Parathyroid adenoma (tissue), 2 donors: ENCODE data around the gene KCNQ1OT1.

Source experiments
- H2AFZ ChIP-seq: fragments of 300-600 bp; sonication (generic); one replicate; pipeline ENCODE4 v1.7.0; 2017; ENCODE audit warnings: antibody characterized with exemption, mild to moderate bottlenecking
- H3K27ac ChIP-seq: fragments of 300-600 bp; sonication (generic); one replicate; pipeline ENCODE4 v1.7.0; 2017
- H3K27me3 ChIP-seq: fragments of 300-600 bp; sonication (generic); one replicate; pipeline ENCODE4 v1.7.0; 2017; ENCODE audit warnings: low read length; ENCODE audit not compliant: control insufficient read depth, insufficient read depth
- H3K36me3 ChIP-seq: fragments of 300-600 bp; sonication (generic); one replicate; pipeline ENCODE4 v1.7.0; 2017; ENCODE audit warnings: low read length; ENCODE audit not compliant: control insufficient read depth, insufficient read depth
- H3K4me1 ChIP-seq: fragments of 300-600 bp; sonication (generic); one replicate; pipeline ENCODE4 v1.7.0; 2017; ENCODE audit warnings: control low read depth
- H3K4me2 ChIP-seq: fragments of 300-600 bp; sonication (generic); one replicate; pipeline ENCODE4 v1.7.0; 2017; ENCODE audit warnings: low read length
- H3K4me3 ChIP-seq: fragments of 300-600 bp; sonication (generic); one replicate; pipeline ENCODE4 v1.7.0; 2017; ENCODE audit warnings: low read depth, low read length
- H3K79me2 ChIP-seq: fragments of 300-600 bp; sonication (generic); one replicate; pipeline ENCODE4 v1.7.0; 2017; ENCODE audit warnings: control low read depth
- H3K9ac ChIP-seq: fragments of 300-600 bp; sonication (generic); one replicate; pipeline ENCODE4 v1.7.0; 2017; ENCODE audit warnings: mild to moderate bottlenecking
- H3K9me3 ChIP-seq: fragments of 300-600 bp; sonication (generic); one replicate; pipeline ENCODE4 v1.7.0; 2017; ENCODE audit warnings: low read length; ENCODE audit not compliant: control insufficient read depth
- TF ChIP-seq, protein P1 (sequence below): fragments of 300-600 bp; sonication (generic); IDR thresholded peaks from one replicate; pipeline ENCODE4 v1.7.0; 2017; ENCODE audit warnings: antibody characterized with exemption, mild to moderate bottlenecking
- donor health status: primary hyperparathyroidism.

The KCNQ1OT1 gene

DNA sequence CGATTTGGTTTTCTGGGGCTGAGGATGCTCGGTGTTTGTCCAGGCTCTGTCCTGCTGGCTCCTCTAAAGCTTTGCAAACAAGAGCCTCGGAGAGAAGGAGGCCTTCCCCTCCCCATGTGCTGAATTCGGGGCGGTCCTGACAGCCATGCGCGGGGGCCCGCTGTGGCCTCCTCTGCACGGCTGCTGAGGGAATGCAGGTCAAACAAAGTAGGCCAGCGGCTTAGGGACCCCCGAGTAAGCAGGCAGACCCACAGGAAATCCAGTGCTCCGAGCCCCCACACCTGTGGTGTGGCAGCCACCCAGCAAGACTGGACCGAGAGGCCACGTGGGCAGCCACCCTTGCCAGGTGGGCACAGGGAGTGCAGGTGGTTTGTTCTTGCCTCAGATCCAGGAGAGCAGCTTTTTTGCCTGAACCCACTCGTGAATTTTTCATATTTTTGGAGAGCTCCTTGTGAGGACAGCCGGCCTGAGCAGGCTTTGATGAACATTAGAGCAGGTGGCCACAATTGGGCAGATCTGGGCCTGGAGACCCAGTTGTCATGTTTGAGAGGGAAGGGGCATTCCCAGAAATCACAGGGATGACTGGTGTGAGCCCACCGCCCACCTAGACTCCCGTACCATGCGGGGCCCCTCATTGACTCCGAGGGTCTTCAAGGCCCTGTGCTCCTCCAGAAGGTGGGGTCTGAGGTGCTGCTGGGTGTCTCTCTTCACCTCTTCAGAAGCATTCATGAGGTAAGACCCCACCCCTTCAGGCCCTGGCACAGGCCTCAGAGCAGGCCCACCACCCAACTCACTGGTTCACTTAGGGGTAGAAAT, 43.0 kb upstream of the KCNQ1OT1 start:
- no peak overlapping the region for H3K4me2 ChIP-seq
- no peak overlapping the region for H3K27ac ChIP-seq
- TF ChIP-seq, protein P1, sequence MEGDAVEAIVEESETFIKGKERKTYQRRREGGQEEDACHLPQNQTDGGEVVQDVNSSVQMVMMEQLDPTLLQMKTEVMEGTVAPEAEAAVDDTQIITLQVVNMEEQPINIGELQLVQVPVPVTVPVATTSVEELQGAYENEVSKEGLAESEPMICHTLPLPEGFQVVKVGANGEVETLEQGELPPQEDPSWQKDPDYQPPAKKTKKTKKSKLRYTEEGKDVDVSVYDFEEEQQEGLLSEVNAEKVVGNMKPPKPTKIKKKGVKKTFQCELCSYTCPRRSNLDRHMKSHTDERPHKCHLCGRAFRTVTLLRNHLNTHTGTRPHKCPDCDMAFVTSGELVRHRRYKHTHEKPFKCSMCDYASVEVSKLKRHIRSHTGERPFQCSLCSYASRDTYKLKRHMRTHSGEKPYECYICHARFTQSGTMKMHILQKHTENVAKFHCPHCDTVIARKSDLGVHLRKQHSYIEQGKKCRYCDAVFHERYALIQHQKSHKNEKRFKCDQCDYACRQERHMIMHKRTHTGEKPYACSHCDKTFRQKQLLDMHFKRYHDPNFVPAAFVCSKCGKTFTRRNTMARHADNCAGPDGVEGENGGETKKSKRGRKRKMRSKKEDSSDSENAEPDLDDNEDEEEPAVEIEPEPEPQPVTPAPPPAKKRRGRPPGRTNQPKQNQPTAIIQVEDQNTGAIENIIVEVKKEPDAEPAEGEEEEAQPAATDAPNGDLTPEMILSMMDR = no peak
- H3K36me3 ChIP-seq = no peaks in the 10 kb centered on the region
- H3K4me3 ChIP-seq = no peak overlapping the region
- H3K9me3 ChIP-seq = no peaks in the 10 kb centered on the region
- H2AFZ ChIP-seq = no peak overlapping the region
- no peaks in the 10 kb centered on the region for H3K79me2 ChIP-seq
- no peak overlapping the region for H3K9ac ChIP-seq
- peaks cover 5% of the 10 kb centered on the region for H3K4me1 ChIP-seq
- no peaks in the 10 kb centered on the region for H3K27me3 ChIP-seq

DNA sequence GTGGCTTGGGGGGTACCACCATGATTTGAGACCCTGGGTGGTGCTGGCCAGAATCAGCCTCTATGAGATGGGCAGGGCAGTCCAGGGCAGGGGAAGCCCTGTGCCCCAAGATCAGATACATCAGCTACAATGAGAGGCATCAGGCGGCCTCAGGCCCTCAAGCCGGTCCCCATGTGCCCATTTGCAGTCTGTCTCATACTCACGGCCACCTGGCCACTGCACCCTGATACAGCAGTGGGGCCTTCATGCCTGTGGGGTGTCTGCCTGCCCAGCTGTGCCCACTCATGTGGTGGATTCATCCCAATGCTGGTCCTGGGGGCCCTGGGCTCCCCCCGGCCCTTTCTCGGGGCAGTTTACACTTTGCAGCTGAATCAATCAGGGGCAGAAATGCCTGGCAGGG, 42.4 kb upstream of the KCNQ1OT1 start:
- Histone ChIP-seq H3K4me1 (no peaks in the 10 kb centered on the region), H3K27me3 (no peaks in the 10 kb centered on the region), H3K4me2 (no peak overlapping the region), H3K27ac (no peak overlapping the region), H3K36me3 (no peaks in the 10 kb centered on the region), H3K9me3 (no peaks in the 10 kb centered on the region), H3K9ac (no peak overlapping the region), H2AFZ (no peak overlapping the region), H3K79me2 (no peaks in the 10 kb centered on the region), H3K4me3 (no peak overlapping the region)
- TF ChIP-seq, protein P1 = no peak

DNA sequence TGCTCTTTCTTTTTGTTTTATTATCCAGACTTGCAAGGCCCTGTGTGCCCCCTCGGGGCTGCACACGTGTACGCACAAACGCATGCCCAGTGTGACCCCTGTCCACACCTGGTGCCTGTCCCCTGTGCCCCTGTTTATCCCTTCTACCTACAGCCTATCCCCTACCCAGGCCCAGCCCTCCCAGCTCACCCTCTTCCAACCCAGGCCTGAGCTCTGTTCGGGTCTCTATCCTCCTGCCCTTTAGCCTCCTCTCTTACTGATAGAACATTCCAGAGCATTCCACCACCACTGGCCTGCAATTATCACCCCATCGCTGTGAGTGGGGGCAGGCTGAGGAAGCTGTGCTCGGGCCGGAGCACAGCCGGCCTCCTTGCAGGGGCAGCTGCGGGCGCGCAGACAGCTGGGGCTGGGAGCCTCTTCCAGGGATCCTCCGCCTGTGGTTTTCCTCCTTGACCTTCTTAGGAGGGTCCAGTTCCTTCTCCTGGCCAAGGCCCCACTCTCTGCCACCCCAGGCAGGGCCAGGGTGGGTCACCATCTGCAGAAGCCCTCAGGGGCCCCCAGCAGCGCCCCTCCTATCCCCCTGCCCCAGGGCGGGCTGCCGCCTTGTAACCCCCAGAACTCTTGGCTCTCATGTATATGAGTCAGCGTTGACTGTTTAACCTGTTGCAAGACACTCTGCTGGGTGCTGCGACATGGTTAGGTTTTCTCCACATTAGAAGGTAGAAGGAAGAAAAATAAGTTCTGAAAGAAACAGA, 41.8 kb upstream of the KCNQ1OT1 start:
- no peaks in the 10 kb centered on the region for H3K79me2 ChIP-seq
- no peaks in the 10 kb centered on the region for H3K36me3 ChIP-seq
- no peaks in the 10 kb centered on the region for H3K9me3 ChIP-seq
- TF ChIP-seq, protein P1 = no peak
- H3K9ac ChIP-seq = no peak overlapping the region
- H3K27ac ChIP-seq = no peak overlapping the region
- H3K27me3 ChIP-seq = no peaks in the 10 kb centered on the region
- H3K4me3 ChIP-seq = no peak overlapping the region
- H3K4me1 ChIP-seq = no peaks in the 10 kb centered on the region
- H3K4me2 ChIP-seq = no peak overlapping the region
- H2AFZ ChIP-seq = no peak overlapping the region

DNA sequence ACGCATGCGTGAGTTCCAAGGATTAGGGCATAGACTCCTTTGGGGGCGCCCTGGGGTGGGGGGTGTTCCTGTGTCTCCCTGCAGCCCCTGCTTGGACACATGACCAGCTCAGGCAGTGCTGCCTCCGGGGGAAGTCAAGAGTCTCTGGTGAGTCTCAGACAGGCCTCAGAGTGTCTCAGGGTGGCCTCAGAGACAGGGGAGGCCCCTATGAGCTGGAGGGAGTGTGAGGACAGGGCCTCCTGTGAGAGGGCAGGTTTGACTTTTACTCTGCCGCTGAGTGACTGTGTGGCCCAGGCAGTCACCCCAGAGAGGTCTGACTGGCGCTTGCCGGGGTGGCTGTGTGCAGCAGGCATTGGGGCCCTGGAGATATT, 41.2 kb upstream of the KCNQ1OT1 start:
- Histone ChIP-seq H3K4me2 (no peak overlapping the region), H2AFZ (no peak overlapping the region), H3K9me3 (no peaks in the 10 kb centered on the region), H3K4me1 (no peaks in the 10 kb centered on the region), H3K79me2 (no peaks in the 10 kb centered on the region), H3K4me3 (no peak overlapping the region), H3K27me3 (no peaks in the 10 kb centered on the region), H3K36me3 (no peaks in the 10 kb centered on the region), H3K27ac (no peak overlapping the region), H3K9ac (no peak overlapping the region)
- TF ChIP-seq, protein P1 = no peak
